Effector CD8-positive, alpha-beta T cell (primary cell): ENCODE results near the gene ATN1.

Experiments used
- DNase-seq: peaks from one replicate; lab custom pipeline; 2025; lab: John Stamatoyannopoulos, UW

Gene ATN1

GRCh38 chr12:6957741-6958608 is 30.2 kb downstream of the ATN1 start:
- DNase-seq = no peak

GRCh38 chr12:6958609-6959057 is 30.9 kb downstream of the ATN1 start:
- DNase-seq = no peak

- DNase-seq = peak; percentile 58
Measured at GRCh38 chr12:6959058-6959804, 31.5 kb downstream of the ATN1 start.

GRCh38 chr12:6959805-6960592 is 32.2 kb downstream of the ATN1 start:
- DNase-seq = no peak

- no peak for DNase-seq
Measured at GRCh38 chr12:6960593-6961277, 33.0 kb downstream of the ATN1 start.

DNA sequence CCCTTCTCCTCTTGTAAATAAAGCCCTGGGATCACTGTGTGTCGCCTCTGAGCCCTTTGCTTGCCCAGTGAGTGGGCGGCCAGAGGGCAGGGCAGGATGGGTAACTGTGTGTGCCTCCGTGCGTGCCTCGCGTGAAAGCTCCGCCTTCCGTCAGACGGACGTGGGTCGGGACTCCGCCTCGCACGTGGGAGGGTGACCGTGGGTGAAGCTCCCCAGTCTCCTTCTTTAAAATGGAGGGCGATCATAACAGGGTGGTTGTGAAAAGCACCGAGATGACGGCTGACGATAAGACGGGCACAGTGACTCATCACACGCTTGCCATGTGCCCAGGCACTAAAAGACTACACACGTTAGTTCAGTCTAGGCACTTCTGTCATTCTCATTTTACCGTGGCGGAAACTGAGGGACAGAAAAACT is 33.5 kb downstream of the ATN1 start:
- peak; percentile 76 for DNase-seq

DNA sequence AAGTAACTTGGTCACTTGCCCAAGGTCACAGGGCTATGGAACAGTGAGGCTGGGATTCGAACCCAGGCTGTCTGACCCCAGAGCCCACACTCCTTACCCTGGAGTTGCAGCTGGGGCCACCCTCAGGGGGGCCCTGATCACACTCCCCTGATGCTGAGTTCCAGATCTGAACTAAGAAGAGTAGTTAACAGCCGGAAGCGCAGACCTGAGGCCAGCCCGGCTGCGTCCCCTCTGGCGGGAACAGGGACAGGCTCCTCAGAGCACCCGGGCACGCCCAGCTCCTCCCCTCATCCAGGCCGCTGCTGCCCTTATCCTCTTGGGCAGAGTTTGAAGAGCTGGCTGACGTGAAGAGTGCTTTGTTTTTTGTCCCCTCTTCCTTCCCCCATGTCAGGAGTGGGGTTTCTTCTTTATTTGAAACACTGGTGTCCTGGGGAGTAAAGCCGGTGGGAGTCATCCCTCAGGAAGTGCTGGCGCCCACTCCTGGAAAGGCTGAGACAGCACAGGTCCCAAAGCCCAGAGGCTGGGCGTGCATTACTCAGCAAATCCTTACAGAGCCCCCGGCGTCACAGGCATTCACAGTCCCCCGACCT is 34.0 kb downstream of the ATN1 start:
- no peak for DNase-seq

DNA sequence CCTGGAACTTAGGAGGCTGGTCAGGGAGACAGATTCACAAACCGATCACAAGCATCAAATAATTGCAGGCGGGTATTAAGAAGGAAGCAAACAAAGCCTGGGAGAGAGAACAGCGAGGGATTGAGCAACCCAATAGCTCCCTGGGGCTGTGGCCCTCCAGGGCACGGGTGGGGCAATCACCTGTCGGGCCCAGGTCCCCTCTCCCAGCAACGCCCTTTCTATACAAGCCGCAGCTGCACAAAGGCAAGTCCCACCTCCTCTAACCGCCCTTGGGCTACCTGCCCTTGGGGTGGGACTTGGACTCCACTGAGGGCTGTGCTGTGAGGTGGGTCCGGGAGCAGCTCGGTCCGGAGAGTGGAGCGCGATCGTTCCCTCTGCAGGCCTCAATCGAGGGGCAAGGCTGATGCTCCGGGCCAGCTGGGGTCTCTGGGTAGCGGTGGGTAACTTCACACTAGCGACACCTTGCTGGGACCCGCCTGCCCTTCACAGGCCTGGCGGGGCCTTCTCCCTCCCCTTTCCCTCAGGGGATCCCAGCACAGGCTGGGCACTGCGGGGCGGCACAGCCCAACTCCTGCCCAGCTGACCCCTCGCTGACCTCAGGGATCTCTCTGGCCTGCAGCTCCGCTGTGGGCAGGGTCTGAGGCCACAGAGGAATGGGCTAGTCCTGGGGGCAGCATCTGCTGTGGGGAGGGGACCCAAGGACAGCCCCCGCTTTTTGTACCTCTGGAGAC is 34.7 kb downstream of the ATN1 start:
- no peak for DNase-seq

- DNase-seq = no peak
Measured at GRCh38 chr12:6963016-6963731, 35.4 kb downstream of the ATN1 start.

GRCh38 chr12:6963791-6964413 is 36.1 kb downstream of the ATN1 start:
- no peak for DNase-seq

DNA sequence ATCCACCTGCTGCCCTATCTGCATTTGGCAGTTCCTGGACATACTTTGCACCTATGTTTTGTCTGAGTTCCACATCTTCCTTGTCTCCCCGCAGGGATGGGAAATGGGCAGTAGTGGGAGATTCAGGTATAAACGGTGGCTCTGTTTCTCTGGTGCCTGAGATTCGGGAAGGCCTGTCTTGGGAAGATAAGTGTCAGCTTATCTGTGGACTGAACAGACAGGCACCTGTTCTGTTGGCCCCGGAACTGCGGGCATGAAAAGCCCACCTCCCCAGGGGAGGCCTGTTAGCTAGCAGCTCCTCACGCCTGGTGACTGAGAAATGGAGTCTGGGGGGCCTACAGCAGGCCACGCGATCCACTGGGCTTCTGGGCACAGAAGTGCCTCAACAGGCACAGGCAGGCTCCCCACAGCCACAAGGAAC is 36.9 kb downstream of the ATN1 start:
- no peak for DNase-seq

GRCh38 chr12:6965026-6965661 is 37.4 kb downstream of the ATN1 start:
- peak; percentile 78 for DNase-seq

GRCh38 chr12:6965714-6966113 is 38.0 kb downstream of the ATN1 start:
- no peak for DNase-seq

GRCh38 chr12:6966351-6966750 is 38.6 kb downstream of the ATN1 start:
- no peak for DNase-seq

DNA sequence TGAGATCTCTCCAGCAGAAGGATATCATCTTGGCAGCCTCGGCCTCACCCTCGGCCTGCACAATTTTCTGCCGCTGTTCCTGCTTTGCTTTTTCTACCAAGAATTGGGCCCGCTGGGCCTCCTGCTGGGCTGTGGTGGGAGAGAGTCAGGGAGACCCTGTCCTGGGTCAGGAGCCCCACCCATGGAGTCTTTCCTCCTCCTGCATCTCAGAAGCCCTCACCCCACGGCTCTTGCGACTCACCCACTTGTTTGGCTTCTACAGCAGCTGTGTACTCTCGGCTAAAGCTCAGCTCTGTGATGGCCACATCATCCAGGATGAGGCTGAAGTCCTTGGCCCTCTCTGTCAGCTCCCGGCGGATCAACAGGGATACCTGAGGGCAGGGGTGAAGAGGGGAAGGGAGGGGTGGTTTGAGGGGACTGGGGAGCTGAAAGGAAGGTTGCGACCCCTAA is 39.9 kb downstream of the ATN1 start:
- no peak for DNase-seq

DNA sequence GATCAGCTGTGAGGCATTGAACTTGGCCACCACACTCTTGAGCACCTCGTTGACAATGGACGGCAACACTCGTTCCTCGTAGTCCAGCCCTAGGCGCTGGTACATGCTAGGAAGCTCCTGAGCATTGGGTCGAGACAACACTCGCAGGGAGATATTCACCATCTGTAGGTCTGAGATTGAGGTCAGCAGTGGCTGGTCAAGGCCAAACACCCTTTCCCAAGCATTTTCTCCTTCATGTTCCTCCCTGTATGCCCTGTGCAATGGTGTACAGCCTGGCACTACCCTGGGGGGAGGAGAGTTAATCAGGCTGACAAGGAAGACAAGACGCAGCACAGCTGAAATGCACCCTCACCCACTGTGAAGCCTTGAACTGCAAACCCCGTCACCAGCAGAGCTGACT is 40.7 kb downstream of the ATN1 start:
- DNase-seq = no peak

GRCh38 chr12:6970096-6970527 is 42.4 kb downstream of the ATN1 start:
- no peak for DNase-seq

DNA sequence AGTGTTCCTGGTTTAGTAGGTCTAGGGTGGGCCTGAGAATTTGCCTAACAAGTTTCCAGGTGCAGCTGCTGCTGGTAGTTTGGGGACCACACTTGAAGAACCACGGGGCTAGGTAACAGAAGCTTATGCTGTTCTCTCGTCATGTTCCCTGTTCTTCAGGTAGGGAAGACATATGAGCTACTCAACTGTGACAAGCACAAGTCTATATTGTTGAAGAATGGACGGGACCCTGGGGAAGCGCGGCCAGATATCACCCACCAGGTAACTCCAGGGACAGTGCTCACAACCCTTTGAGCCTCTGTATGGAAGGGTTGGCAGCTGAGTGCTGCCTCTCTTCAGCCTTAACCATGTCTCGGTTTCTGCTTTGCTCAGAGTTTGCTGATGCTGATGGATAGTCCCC is 46.4 kb downstream of the ATN1 start:
- no peak for DNase-seq
